K562 (cell line): ENCODE results near the gene THEM5. TPM values are rescaled to one million over a fixed set of nuclear protein-coding genes. Genes with fewer than 3 reads are reported as not detected.
A peak's percentile ranks its signal among the peaks of the same experiment; 100 is the strongest.

Experiments used
- CEBPG ChIP-seq, 3 experiments: fragments of 200-800 bp in 1 of 3; sonication (Bioruptor generic) in 1 of 3; sonication (generic) in 1 of 3; formaldehyde crosslinking in 1 of 3; IDR thresholded peaks in 2 of 3; conservative IDR thresholded peaks in 1 of 3; 2 replicates each; pipeline versions ENCODE4 v1.6.1 to v1.8.0; 2016 to 2022; ENCODE audit warnings: missing compliant biosample characterization in 2 of 3, missing genetic modification characterization in 2 of 3, mild to moderate bottlenecking in 1 of 3, missing genetic modification reagents in 1 of 3
- ETV5 ChIP-seq: sonication (generic); formaldehyde crosslinking; IDR thresholded peaks from 2 replicates; pipeline ENCODE4 v1.4.0; 2020; ENCODE audit warnings: low read depth, mild to moderate bottlenecking, missing genetic modification reagents
- PHTF2 ChIP-seq: fragments of 250-450 bp; sonication (Bioruptor Pico); IDR thresholded peaks from 2 replicates; pipeline ENCODE4 v1.5.0; 2021; ENCODE audit warnings: mild to moderate bottlenecking
- POLR2AphosphoS5 ChIP-seq: IDR thresholded peaks from 2 replicates; pipeline ENCODE4 v1.6.1; 2011; ENCODE audit warnings: mild to moderate bottlenecking, low read depth, low read length, moderate library complexity; ENCODE audit not compliant: control insufficient read depth, insufficient read depth
- SMC3 ChIP-seq: conservative IDR thresholded peaks from 2 replicates; pipeline ENCODE4 v1.6.1; 2011; ENCODE audit warnings: low read depth, low read length, improper control_type of control experiment; ENCODE audit not compliant: insufficient read depth
- THRAP3 ChIP-seq: fragments of 450-650 bp; IDR thresholded peaks from 2 replicates; pipeline ENCODE4 v1.6.1; 2016; ENCODE audit warnings: mild to moderate bottlenecking, inconsistent platforms, borderline replicate concordance
- USF1 ChIP-seq: sonication (generic); formaldehyde crosslinking; IDR thresholded peaks from 2 replicates; pipeline ENCODE4 v1.9.0; 2022; ENCODE audit warnings: mild to moderate bottlenecking, missing genetic modification reagents
- ZNF197 ChIP-seq: fragments of 200-800 bp; sonication (Bioruptor generic); IDR thresholded peaks from 2 replicates; pipeline ENCODE4 v1.6.1; 2016; ENCODE audit warnings: low read depth, missing genetic modification characterization, missing compliant biosample characterization
- ZNF263 ChIP-seq: sonication (generic); formaldehyde crosslinking; IDR thresholded peaks from 2 replicates; pipeline ENCODE4 v1.8.0; 2022; ENCODE audit warnings: mild to moderate bottlenecking, missing genetic modification reagents, borderline replicate concordance
- ZNF324 ChIP-seq: fragments of 250-450 bp; sonication (Bioruptor Pico); IDR thresholded peaks from 2 replicates; pipeline ENCODE4 v1.4.0; 2020; ENCODE audit warnings: mild to moderate bottlenecking
- ZNF512 ChIP-seq: IDR thresholded peaks from 2 replicates; pipeline ENCODE4 v1.6.1; 2016; ENCODE audit warnings: missing genetic modification characterization, missing compliant biosample characterization
- ZNF644 ChIP-seq: fragments of 200-800 bp; sonication (Bioruptor generic); IDR thresholded peaks from 2 replicates; pipeline ENCODE4 v1.6.1; 2016; ENCODE audit warnings: low read depth, missing genetic modification characterization, missing compliant biosample characterization
- polyA plus RNA-seq, 8 experiments: library from polyadenylated mRNA; depleted of rRNA in 4 of 8; stranded (reverse) in 5 of 8; unstranded in 3 of 8; fragments of >200 nt; fragmentation: Nextera tagmentation in 2 of 8; fragmentation: Illumina TruSeq in 1 of 8; extraction: Ambion mirVana in 2 of 8; extraction: Trizol in 1 of 8; gene quantifications; 2 replicates each; pipeline versions ENCODE4 v1.2.1 to v1.2.3, GENCODE V29; 2011 to 2014; ENCODE audit warnings: inconsistent platforms in 1 of 8, missing spikeins in 1 of 8
- total RNA-seq, 7 experiments: library from RNA; depleted of rRNA in 6 of 7; stranded (reverse); fragments of >200 nt in 6 of 7; fragmentation: Illumina TruSeq in 2 of 7; extraction: Trizol in 2 of 7; gene quantifications; 2 replicates each; pipeline versions ENCODE4 v1.2.1 to v1.2.3, GENCODE V29; 2011 to 2021; ENCODE audit warnings: low replicate concordance in 1 of 7
- TF ChIP-seq, protein P1 (sequence below): fragments of 450-650 bp; IDR thresholded peaks from 2 replicates; pipeline ENCODE4 v1.6.1; 2016; ENCODE audit warnings: mild to moderate bottlenecking

Gene THEM5
- total and polyA plus RNA-seq, 9 of the 15 experiments (the other 6 are each of a cell fraction or from before 2014, with no cell fraction given): not detected

DNA sequence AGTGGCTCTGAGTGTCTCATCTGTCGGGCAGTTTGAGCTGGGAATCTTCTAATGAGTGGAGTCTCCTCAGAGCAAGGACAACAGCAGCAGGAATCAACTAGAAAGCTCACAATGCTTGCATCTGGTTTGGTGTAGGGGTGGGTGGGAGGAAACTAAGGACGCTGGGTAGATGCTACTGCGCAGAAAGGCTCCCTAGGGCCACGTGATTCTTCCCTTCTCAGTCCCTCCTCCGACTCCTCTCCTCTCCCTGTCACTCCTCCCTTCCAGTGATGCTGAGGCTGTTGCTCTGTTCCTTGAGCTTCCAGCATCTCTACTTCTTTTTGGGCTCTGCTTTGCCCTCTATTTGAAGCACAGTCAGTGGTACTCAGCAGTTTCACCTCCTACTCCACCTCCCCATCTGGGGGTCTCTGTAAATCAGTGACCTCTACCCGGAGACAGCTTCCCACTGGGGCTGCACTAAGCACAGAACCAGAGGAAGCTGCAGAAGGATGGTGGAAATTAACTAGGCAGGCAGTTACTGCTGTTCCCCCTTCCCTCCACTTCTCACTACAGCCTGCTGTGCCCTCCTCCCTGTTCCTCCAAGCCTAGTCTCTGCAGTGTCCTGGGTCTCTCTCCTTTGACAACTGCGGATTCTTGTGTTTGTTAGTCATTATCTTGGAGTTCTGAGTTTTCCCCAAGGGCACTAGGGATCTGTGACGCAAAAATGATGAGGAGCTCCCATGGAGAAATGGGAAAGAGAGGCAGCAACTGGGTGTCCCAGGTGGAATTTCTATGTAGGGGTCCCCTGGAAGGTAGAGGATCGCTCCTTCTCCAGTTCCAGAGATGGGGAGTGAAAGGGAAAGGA lies 54.1 kb downstream of the THEM5 start (continued):
- TF ChIP-seq, protein P1, sequence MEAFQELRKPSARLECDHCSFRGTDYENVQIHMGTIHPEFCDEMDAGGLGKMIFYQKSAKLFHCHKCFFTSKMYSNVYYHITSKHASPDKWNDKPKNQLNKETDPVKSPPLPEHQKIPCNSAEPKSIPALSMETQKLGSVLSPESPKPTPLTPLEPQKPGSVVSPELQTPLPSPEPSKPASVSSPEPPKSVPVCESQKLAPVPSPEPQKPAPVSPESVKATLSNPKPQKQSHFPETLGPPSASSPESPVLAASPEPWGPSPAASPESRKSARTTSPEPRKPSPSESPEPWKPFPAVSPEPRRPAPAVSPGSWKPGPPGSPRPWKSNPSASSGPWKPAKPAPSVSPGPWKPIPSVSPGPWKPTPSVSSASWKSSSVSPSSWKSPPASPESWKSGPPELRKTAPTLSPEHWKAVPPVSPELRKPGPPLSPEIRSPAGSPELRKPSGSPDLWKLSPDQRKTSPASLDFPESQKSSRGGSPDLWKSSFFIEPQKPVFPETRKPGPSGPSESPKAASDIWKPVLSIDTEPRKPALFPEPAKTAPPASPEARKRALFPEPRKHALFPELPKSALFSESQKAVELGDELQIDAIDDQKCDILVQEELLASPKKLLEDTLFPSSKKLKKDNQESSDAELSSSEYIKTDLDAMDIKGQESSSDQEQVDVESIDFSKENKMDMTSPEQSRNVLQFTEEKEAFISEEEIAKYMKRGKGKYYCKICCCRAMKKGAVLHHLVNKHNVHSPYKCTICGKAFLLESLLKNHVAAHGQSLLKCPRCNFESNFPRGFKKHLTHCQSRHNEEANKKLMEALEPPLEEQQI: no peak
- TF ChIP-seq ZNF263 (CRISPR knock-in tag): peak; percentile 77
- no peak for TF ChIP-seq THRAP3
- no peak for TF ChIP-seq POLR2AphosphoS5
- no peak for TF ChIP-seq ZNF197 (CRISPR knock-in tag)
- TF ChIP-seq SMC3: no peak
- no peak for TF ChIP-seq PHTF2 (CRISPR knock-in tag)
- TF ChIP-seq CEBPG (CRISPR knock-in tag; IDR thresholded peaks at IDR 0.05): no peak
- TF ChIP-seq CEBPG (tag; conservative IDR thresholded peaks at IDR 0.05 in 1 of 2, IDR thresholded peaks at IDR 0.05 in 1 of 2): no peak
- TF ChIP-seq USF1 (CRISPR knock-in tag): peak; percentile 68
- TF ChIP-seq ETV5 (CRISPR knock-in tag): no peak
- no peak for TF ChIP-seq ZNF512
- no peak for TF ChIP-seq ZNF644 (tag)
- TF ChIP-seq ZNF324 (CRISPR knock-in tag): no peak
